GM18508 (cell line): Measurements from ENCODE around the gene NPVF.

ENCODE experiments used
- ATAC-seq: cut with Tn5 transposase; IDR thresholded peaks from one replicate; pipeline ENCODE4 v1.9.1; 2021; ENCODE audit warnings: moderate number of reproducible peaks; ENCODE audit not compliant: insufficient read depth, unreplicated experiment

NPVF gene

GRCh38 chr7:25238066-25238725, 9.9 kb upstream of the NPVF start:
- no peak for ATAC-seq

GRCh38 chr7:25235471-25235870, 7.2 kb upstream of the NPVF start:
- ATAC-seq, result no peak

- no peak for ATAC-seq
These were observed 6.0 kb upstream of the NPVF start for GRCh38 chr7:25234336-25234735.

GRCh38 chr7:25223206-25223605, 5.1 kb downstream of the NPVF start:
- no peak for ATAC-seq

GRCh38 chr7:25222666-25223065, 5.6 kb downstream of the NPVF start:
- ATAC-seq, result no peak

GRCh38 chr7:25221009-25221408, 7.3 kb downstream of the NPVF start:
- ATAC-seq, result no peak

- ATAC-seq, result no peak
These were observed 10.1 kb downstream of the NPVF start for GRCh38 chr7:25218191-25218590.

GRCh38 chr7:25216837-25217236, 11.4 kb downstream of the NPVF start:
- ATAC-seq, result no peak

GRCh38 chr7:25215694-25216335, 12.5 kb downstream of the NPVF start:
- no peak for ATAC-seq

GRCh38 chr7:25208525-25209221, 19.6 kb downstream of the NPVF start:
- ATAC-seq, result no peak

GRCh38 chr7:25207887-25208286, 20.4 kb downstream of the NPVF start:
- ATAC-seq, result no peak

GRCh38 chr7:25206765-25207164, 21.5 kb downstream of the NPVF start:
- no peak for ATAC-seq

- ATAC-seq, result no peak
These were observed 32.0 kb downstream of the NPVF start for GRCh38 chr7:25196132-25196896.

- no peak for ATAC-seq
These were observed 34.2 kb downstream of the NPVF start for GRCh38 chr7:25194036-25194435.

- no peak for ATAC-seq
These were observed 36.2 kb downstream of the NPVF start for GRCh38 chr7:25192043-25192442.

GRCh38 chr7:25189197-25189596, 39.1 kb downstream of the NPVF start:
- ATAC-seq, result no peak

- no peak for ATAC-seq
These were observed 40.4 kb downstream of the NPVF start for GRCh38 chr7:25187932-25188331.

GRCh38 chr7:25186436-25186835, 41.9 kb downstream of the NPVF start:
- no peak for ATAC-seq

- no peak for ATAC-seq
These were observed 46.8 kb downstream of the NPVF start for GRCh38 chr7:25181532-25181931.

- ATAC-seq, result no peak
These were observed 47.3 kb downstream of the NPVF start for GRCh38 chr7:25180946-25181345.

GRCh38 chr7:25180592-25180923, 47.7 kb downstream of the NPVF start:
- ATAC-seq, result peak; percentile 23
